ENCODE measurements around the gene KHK. TPM values are rescaled to one million over a fixed set of nuclear protein-coding genes. Genes with fewer than 3 reads are reported as not detected.

KHK gene
- polyA plus RNA-seq, 1 of the 3 experiments (the other 2 are of a cell fraction): 10.3 TPM

- Histone ChIP-seq H2AFZ (ENCODE audit: low read depth) (0 out of 2 replicates have a peak overlapping the region, but pooled peaks have one; percentile 97), H3K4me1 (ENCODE audit: control insufficient read depth in 1 of 2, insufficient read depth in 2 of 2, low read depth in 1 of 2, low read length in 1 of 2) (peaks cover 4 to 21% of the 10 kb centered on the region in 2 experiments; a peak in 2 of 4 replicates), H3F3A (replicated peaks; ENCODE audit: insufficient read depth) (no peaks in the 10 kb centered on the region), H3K9me2 (no peaks in the 10 kb centered on the region), H4K20me1 (ENCODE audit: insufficient read depth) (no peaks in the 10 kb centered on the region), H3K27ac (ENCODE audit: low read depth in 2 of 2, low read length in 1 of 2) (peak overlapping the region in 1 of 2 experiments; percentile 92; a peak in 2 of 4 replicates), H3K36me3 (replicated peaks in 1 of 2; ENCODE audit: control insufficient read depth in 1 of 2, insufficient read depth in 2 of 2, low read length in 1 of 2) (no peaks in the 10 kb centered on the region), H3K9ac (no peak overlapping the region), H3K79me2 (ENCODE audit: insufficient read depth) (no peaks in the 10 kb centered on the region), H3K27me3 (ENCODE audit: insufficient read depth) (no peaks in the 10 kb centered on the region), H3K4me3 (ENCODE audit: low read depth in 2 of 2, low read length in 1 of 2) (no peak overlapping the region), H3K9me3 (no peaks in the 10 kb centered on the region), H3K4me2 (no peak overlapping the region)
- TF ChIP-seq JUND (IDR thresholded peaks at IDR 0.05) (no peak), FOXJ3 (CRISPR knock-in tag; IDR thresholded peaks at IDR 0.05) (0 out of 2 replicates have a peak, but pooled peaks have one; percentile 3)
- ChIA-PET CTCF (interaction anchor here (0.5 to 14.2 kb wide), 27 partner anchors 11 to 587 kb away, joined by 3 to 169 read pairs (median 7); partner anchors contain the start of genes ABHD1, CGREF1, EMILIN1 and KHK), POLR2A (interaction anchor here (0.5 to 2.6 kb wide), 8 partner anchors 10 to 263 kb away, joined by 3 to 14 read pairs (median 3); partner anchors contain the start of genes EMILIN1, KHK and UCN)
- peak; percentile 39 for DNase-seq
- 82% methylated on average over 3 of the region's 3 CpGs for WGBS (ENCODE audit: low lambda C conversion rate)
These were observed 10.3 kb downstream of the KHK start for GRCh38 chr2:27096748-27097297.

GRCh38 chr2:27097341-27097740 lies 10.8 kb downstream of the KHK start:
- Histone ChIP-seq H3K4me3 (ENCODE audit: low read depth in 2 of 2, low read length in 1 of 2) (no peak overlapping the region), H3K79me2 (ENCODE audit: insufficient read depth) (no peaks in the 10 kb centered on the region), H3K36me3 (replicated peaks in 1 of 2; ENCODE audit: control insufficient read depth in 1 of 2, insufficient read depth in 2 of 2, low read length in 1 of 2) (no peaks in the 10 kb centered on the region), H3K4me1 (ENCODE audit: control insufficient read depth in 1 of 2, insufficient read depth in 2 of 2, low read depth in 1 of 2, low read length in 1 of 2) (peaks cover 4 to 21% of the 10 kb centered on the region in 2 experiments; a peak in 2 of 4 replicates), H3K9me2 (no peaks in the 10 kb centered on the region), H3K27me3 (ENCODE audit: insufficient read depth) (no peaks in the 10 kb centered on the region), H3K9ac (no peak overlapping the region), H3K9me3 (no peaks in the 10 kb centered on the region), H3F3A (replicated peaks; ENCODE audit: insufficient read depth) (no peaks in the 10 kb centered on the region), H3K27ac (ENCODE audit: low read depth in 2 of 2, low read length in 1 of 2) (peak overlapping the region in 1 of 2 experiments; percentile 92; a peak in 1 of 4 replicates), H4K20me1 (ENCODE audit: insufficient read depth) (no peaks in the 10 kb centered on the region), H3K4me2 (no peak overlapping the region), H2AFZ (ENCODE audit: low read depth) (no peak overlapping the region)
- ChIA-PET POLR2A (interaction anchor here (0.6 to 2.6 kb wide), 4 partner anchors 10 to 263 kb away, joined by 3 to 14 read pairs (median 3); partner anchors contain the start of genes KHK and UCN), CTCF (interaction anchor here (0.8 to 14.2 kb wide), 26 partner anchors 11 to 251 kb away, joined by 3 to 169 read pairs (median 8); partner anchors contain the start of genes ABHD1, CGREF1, EMILIN1 and KHK)
- TF ChIP-seq MXI1 (IDR thresholded peaks at IDR 0.05; ENCODE audit: low read depth, low read length) (no peak), EZH2phosphoT487 (IDR thresholded peaks at IDR 0.05; ENCODE audit: borderline replicate concordance, low read depth) (no peak), RCOR1 (IDR thresholded peaks at IDR 0.05; ENCODE audit: low read length) (no peak), RFX5 (IDR thresholded peaks at IDR 0.05; ENCODE audit: low read length) (no peak)
- no peak for DNase-seq
- 89% methylated on average over 14 of the region's 14 CpGs for WGBS (ENCODE audit: low lambda C conversion rate)

DNA sequence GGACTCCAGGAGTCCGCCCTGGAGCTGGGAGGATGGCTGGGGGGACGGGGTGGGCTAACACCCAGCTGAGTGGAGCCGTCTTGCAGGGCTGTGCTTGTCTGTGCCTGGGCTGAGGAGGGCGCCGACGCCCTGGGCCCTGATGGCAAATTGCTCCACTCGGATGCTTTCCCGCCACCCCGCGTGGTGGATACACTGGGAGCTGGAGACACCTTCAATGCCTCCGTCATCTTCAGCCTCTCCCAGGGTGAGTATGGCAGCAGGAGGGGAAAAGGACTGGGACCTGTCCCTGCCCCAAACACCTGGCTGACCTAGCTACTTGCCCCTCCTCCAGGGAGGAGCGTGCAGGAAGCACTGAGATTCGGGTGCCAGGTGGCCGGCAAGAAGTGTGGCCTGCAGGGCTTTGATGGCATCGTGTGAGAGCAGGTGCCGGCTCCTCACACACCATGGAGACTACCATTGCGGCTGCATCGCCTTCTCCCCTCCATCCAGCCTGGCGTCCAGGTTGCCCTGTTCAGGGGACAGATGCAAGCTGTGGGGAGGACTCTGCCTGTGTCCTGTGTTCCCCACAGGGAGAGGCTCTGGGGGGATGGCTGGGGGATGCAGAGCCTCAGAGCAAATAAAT lies 12.9 kb downstream of the KHK start:
- Histone ChIP-seq H4K20me1 (ENCODE audit: insufficient read depth) (no peaks in the 10 kb centered on the region), H3K9me3 (no peaks in the 10 kb centered on the region), H3K27me3 (ENCODE audit: insufficient read depth) (no peaks in the 10 kb centered on the region), H2AFZ (ENCODE audit: low read depth) (no peak overlapping the region), H3K9me2 (no peaks in the 10 kb centered on the region), H3F3A (replicated peaks; ENCODE audit: insufficient read depth) (no peaks in the 10 kb centered on the region), H3K4me1 (ENCODE audit: control insufficient read depth in 1 of 2, insufficient read depth in 2 of 2, low read depth in 1 of 2, low read length in 1 of 2) (peaks cover 4 to 21% of the 10 kb centered on the region in 2 experiments; a peak in 2 of 4 replicates), H3K4me3 (ENCODE audit: low read depth in 2 of 2, low read length in 1 of 2) (no peak overlapping the region), H3K36me3 (replicated peaks in 1 of 2; ENCODE audit: control insufficient read depth in 1 of 2, insufficient read depth in 2 of 2, low read length in 1 of 2) (no peaks in the 10 kb centered on the region), H3K27ac (ENCODE audit: low read depth in 2 of 2, low read length in 1 of 2) (no peak overlapping the region), H3K79me2 (ENCODE audit: insufficient read depth) (no peaks in the 10 kb centered on the region), H3K4me2 (no peak overlapping the region), H3K9ac (no peak overlapping the region)
- peak; percentile 44 for DNase-seq
- POLR2A ChIA-PET: interaction anchor here (0.9 to 2.0 kb wide), 2 partner anchors 11 to 92 kb away, joined by 3 to 6 read pairs; no protein-coding TSS in a partner anchor
- CTCF ChIA-PET: interaction anchor here (0.6 to 14.2 kb wide), 39 partner anchors 8 to 383 kb away, joined by 3 to 169 read pairs (median 4); partner anchors contain the start of genes ABHD1, CGREF1, KHK and PREB
- WGBS (ENCODE audit: low lambda C conversion rate): 94% methylated on average over 15 of the region's 19 CpGs
- TF ChIP-seq, protein P1, sequence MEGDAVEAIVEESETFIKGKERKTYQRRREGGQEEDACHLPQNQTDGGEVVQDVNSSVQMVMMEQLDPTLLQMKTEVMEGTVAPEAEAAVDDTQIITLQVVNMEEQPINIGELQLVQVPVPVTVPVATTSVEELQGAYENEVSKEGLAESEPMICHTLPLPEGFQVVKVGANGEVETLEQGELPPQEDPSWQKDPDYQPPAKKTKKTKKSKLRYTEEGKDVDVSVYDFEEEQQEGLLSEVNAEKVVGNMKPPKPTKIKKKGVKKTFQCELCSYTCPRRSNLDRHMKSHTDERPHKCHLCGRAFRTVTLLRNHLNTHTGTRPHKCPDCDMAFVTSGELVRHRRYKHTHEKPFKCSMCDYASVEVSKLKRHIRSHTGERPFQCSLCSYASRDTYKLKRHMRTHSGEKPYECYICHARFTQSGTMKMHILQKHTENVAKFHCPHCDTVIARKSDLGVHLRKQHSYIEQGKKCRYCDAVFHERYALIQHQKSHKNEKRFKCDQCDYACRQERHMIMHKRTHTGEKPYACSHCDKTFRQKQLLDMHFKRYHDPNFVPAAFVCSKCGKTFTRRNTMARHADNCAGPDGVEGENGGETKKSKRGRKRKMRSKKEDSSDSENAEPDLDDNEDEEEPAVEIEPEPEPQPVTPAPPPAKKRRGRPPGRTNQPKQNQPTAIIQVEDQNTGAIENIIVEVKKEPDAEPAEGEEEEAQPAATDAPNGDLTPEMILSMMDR (IDR thresholded peaks at IDR 0.05): no peak
- TF ChIP-seq RFX5 (IDR thresholded peaks at IDR 0.05; ENCODE audit: low read length) (no peak), USF1 (IDR thresholded peaks at IDR 0.05; ENCODE audit: borderline replicate concordance, low read depth) (no peak), SMC3 (IDR thresholded peaks at IDR 0.05; ENCODE audit: low read depth, low read length) (no peak), RAD21 (IDR thresholded peaks at IDR 0.05; ENCODE audit: low read length) (no peak), MAX (IDR thresholded peaks at IDR 0.05; ENCODE audit: low read depth) (no peak), CHD2 (IDR thresholded peaks at IDR 0.05; ENCODE audit: low read length, partially characterized antibody) (no peak), TEAD4 (IDR thresholded peaks at IDR 0.05; ENCODE audit: borderline replicate concordance, insufficient read depth) (no peak)
- TF ChIP-seq, protein P2, sequence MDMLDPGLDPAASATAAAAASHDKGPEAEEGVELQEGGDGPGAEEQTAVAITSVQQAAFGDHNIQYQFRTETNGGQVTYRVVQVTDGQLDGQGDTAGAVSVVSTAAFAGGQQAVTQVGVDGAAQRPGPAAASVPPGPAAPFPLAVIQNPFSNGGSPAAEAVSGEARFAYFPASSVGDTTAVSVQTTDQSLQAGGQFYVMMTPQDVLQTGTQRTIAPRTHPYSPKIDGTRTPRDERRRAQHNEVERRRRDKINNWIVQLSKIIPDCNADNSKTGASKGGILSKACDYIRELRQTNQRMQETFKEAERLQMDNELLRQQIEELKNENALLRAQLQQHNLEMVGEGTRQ (IDR thresholded peaks at IDR 0.05; ENCODE audit: borderline replicate concordance, low read depth, low read length): no peak

All from SK-N-SH (cell line).